ENCODE results near the gene SEC62.

SEC62 gene

GRCh38 chr3:169966951-169967915, 626 bp downstream of the SEC62 start:
- DNase-seq (ENCODE audit: low read depth in 2 of 2), result peak; percentile 8 to 17

- DNase-seq (ENCODE audit: low read depth in 2 of 2), result no peak
Observed at GRCh38 chr3:169968224-169968885, 1.7 kb downstream of the SEC62 start.

DNA sequence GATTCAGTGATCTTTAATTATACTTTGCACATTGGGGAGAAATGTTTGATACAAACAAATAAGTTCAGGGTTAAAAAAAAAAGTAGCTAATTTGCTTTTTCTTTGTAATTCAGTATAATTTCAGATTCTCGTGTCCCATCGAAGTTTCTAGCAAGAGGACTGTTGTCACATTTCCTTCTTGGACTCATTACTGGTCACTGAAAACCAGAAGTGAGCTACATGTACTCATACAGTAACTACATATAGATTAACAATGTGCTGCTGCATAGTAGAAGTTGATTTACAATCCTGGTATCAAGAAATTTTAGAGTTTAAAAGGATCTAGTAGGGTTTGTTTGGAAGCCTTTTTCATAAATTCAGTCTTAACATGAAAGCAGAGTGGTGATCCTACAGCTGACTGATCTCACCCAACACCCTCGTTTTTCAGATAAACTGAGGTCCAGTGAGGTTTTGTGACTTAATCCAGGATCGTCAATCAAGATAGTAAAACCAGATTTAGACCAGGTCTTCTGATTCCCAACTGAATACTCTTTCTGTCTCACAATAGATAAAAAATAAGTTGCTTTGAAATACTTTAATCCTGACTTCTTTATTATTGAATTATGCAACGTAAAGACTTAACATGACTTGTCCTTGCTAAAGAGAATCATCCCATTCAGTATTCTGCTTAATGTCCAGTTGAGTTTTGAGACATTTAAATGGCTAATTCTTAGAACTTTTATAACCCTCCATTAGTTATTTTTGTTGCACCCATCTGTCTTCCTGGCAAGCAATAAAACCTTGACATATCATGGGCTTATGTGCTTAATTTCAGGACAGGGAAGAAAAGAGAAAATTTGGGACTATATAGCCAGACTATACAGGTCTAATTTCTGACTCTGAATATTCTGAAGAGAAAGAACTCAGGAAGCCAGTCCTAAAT, 2.8 kb downstream of the SEC62 start:
- DNase-seq (ENCODE audit: low read depth in 2 of 2), result no peak

- DNase-seq (ENCODE audit: low read depth in 2 of 2), result no peak
Observed at GRCh38 chr3:169970847-169971246, 4.2 kb downstream of the SEC62 start.

GRCh38 chr3:169971522-169971921, 4.9 kb downstream of the SEC62 start:
- no peak for DNase-seq (ENCODE audit: low read depth in 2 of 2)

GRCh38 chr3:169980055-169980454, 13.4 kb downstream of the SEC62 start:
- DNase-seq (ENCODE audit: low read depth in 2 of 2), result no peak

DNA sequence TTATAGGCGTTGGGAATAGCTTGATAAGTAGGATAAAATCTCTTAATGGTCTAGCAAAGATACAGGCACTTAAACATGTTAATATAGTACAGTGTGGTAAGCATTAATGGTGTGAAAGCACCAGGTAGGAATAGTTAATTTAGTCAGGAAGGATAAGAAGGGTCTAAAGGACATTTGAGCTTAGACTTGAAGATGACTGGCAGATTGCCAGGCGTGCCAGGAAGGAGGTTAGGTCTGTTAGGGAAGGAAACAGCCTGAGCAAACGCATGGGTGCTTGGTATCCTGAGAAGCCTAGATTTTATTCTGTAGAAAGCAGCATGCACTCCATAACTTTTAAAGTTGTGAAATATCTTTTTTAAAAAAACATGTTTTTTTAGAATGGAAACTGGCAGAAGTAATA, 17.7 kb downstream of the SEC62 start:
- no peak for DNase-seq (ENCODE audit: low read depth in 2 of 2)

DNA sequence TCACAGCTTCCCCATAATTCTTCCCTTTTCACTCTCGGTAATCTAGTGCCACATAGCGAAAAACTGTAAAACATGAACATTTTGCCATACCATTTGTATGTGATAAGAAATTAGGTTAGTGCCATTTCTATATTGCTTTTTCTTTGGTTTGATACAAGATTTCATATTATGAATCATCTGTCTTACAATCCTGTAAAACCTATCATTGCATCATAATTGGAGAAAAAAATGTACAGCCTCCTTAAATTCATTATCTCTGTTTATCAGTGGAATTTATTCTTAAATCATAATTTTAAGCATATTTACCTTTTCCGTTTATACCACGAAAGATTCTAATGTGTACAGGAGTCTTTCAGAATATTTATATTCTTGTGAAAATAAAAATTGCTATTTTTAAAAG, 23.8 kb downstream of the SEC62 start:
- no peak for DNase-seq (ENCODE audit: low read depth in 2 of 2)

DNA sequence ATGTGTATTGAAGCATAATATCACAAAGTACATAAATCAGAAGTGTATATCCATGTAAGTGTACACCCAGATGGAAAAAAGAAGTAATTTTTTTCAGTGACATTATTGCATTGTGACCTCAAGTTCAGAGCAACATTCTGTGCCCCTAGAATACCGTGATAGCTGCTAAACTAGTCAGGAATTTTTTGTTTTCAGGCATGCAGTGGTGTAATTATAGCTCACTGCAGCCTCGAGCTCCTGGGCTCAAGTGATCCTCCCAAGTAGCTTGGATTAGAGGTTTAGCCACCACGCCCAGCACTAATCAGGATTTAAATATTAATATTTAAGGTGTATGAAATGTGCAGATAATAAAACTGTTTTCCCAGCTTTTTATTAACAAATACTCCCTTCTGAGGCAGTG, 25.5 kb downstream of the SEC62 start:
- DNase-seq (ENCODE audit: low read depth in 2 of 2), result no peak

DNA sequence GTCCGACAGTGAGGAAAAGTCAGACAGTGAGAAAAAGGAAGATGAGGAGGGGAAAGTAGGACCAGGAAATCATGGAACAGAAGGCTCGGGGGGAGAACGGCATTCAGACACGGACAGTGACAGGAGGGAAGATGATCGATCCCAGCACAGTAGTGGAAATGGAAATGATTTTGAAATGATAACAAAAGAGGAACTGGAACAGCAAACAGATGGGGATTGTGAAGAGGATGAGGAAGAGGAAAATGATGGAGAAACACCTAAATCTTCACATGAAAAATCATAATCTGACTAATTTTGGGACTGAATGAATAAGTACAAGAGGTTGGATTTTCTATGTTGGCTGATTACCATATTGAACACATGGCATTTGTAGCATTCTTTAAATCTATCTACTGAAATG, 26.2 kb downstream of the SEC62 start:
- no peak for DNase-seq (ENCODE audit: low read depth in 2 of 2)

DNA sequence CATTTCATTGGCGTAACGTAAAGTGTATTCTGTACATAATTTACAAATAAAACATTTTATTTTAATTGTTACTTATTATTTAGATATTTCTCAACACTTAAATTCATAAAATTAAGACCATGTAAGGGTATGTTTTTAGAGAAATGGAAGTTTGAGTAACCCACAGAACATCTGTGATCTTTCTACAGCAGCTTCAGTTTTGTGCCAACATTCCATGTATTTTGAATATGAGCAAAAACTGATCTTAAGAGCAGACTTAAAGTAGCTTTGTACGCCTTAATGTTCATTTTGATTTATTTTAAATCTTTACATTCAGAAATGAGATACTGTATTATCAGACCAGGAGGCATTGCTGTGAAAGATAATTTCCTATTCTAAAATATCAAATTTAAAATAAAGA, 27.2 kb downstream of the SEC62 start:
- DNase-seq (ENCODE audit: low read depth in 2 of 2), result no peak

- no peak for DNase-seq (ENCODE audit: low read depth in 2 of 2)
Observed at GRCh38 chr3:169996063-169996462, 29.5 kb downstream of the SEC62 start.

DNA sequence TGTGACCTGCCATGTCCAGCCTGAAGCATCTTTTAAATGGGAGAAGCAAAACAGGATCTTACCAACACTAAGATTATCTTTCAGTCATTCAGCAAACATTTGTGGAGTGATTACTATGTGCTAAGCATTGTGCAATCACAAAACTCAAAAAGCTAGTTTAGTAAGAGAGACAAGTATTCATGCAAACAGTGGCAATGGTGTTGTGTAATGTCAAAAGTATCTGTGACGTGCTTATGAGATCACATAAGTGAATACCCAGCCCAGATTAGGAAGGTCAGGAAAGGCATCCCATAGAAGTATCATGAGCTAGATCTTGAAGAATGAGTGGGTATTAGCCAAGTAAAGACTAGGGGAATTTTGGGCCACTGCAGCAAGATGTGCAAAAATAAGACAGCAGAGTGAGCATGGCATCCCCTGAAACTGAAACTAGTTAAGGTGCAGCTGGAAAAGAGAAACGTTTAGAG, 32.1 kb downstream of the SEC62 start:
- DNase-seq (ENCODE audit: low read depth in 2 of 2), result no peak

DNA sequence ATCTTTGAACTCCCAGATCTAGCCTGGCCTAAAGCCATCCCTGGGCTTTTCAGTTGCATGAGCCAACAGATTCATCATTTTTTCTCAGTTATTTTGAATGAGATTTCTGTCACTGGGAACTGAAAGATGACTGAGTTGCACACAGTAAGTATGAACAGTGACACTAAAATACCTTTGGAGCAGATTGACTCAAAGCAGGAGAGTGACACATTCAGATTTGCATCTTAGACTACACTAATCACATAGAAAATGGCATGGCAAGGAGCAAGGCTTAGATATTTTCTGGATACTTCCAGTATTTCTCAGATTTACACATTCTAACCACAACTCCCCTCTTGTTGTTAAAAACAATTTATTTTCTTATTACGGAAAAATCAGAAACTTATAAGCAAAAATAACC, 32.8 kb downstream of the SEC62 start:
- no peak for DNase-seq (ENCODE audit: low read depth in 2 of 2)

- DNase-seq (ENCODE audit: low read depth in 2 of 2), result no peak
Observed at GRCh38 chr3:170000051-170000450, 33.4 kb downstream of the SEC62 start.

- DNase-seq (ENCODE audit: low read depth in 2 of 2), result no peak
Observed at GRCh38 chr3:170002231-170002630, 35.6 kb downstream of the SEC62 start.

DNA sequence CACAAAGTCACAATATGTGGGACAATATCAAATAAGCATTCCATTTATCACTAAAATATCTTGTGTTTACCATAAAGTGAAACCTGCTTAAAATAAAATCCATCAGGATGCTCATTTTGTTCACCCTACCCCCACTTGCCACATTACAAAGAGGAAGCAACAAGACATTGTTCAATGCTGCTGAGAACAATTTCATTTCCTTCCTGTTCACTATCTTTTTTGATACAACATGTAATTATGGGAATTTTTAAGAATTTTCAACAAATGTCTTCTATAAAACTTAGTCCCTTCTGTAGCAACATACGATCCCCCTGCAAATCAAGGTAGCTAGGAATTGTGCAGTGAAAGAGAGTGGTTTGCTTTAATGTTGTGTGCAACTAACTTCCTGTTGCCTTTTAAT, 36.3 kb downstream of the SEC62 start:
- no peak for DNase-seq (ENCODE audit: low read depth in 2 of 2)

DNA sequence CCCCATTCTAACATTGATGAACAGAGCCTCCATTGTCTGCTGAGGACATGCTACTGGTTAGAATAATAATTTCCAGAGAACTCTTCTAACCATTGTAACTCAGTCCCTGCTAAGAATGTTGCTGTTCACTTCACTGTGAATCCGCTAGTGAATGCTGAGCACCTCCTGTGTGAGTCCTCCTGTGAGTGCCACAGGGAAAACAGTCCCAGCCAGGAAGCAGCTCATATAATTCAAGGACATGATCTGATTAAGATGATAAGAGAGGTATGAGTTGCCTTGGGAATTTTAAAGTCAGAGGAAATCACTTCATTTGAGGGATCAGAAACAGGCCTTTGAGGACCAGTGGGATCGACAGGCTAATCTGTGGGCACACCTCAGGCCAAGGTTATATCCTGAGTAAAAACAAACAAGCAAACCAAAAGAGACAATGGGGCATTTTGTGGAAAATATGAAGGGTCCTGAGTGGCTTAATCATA, 37.3 kb downstream of the SEC62 start:
- DNase-seq (ENCODE audit: low read depth in 2 of 2), result no peak

DNA sequence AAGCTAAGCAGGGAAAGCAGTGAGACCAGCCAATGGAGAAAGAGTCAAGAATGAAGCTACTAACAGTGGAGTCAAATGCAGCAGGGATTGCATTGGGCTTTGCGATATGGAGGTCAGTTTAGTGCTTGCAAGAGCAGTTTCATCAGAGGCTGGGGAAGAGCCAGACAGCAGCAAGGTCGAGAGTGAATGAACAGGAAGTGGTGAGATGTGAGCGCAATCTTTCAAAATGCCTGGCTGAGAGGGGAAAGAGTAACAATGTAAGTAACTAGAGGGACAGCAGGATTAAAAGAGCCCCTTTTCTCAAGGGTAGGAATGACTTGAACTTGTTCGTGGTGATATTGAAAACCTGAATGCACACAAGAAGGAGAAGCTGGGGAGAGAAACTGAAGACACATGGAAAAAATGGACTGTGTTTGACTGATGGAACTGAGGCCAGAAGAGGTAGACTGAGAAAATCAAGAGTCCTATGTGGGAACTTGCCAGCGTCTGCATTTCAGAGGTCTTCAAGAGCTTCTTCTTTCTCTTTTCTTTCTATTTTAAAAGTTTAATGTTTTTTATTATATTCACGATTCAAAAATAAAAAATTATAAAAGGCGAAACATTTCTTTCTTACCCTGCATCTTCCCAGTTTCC, 40.5 kb downstream of the SEC62 start:
- no peak for DNase-seq (ENCODE audit: low read depth in 2 of 2)

DNA sequence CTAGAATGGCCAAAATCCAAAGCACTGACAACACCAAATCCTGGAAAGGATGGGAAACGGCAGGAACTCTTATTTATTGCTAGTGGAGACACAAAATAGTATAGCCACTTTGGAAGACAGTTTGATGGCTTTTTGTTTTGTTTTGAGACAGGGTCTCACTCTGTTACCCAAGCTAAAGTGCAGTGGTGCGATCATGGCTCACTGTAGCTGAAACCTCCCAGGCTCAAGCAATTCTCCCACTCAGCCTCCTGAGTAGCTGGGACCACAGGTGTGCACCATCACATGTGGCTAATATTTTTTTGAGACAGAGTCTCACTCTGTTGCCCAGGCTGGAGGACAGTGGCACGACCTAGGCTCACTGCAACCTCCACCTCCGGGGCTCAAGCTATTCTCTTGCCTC, 43.9 kb downstream of the SEC62 start:
- DNase-seq (ENCODE audit: low read depth in 2 of 2), result no peak

DNA sequence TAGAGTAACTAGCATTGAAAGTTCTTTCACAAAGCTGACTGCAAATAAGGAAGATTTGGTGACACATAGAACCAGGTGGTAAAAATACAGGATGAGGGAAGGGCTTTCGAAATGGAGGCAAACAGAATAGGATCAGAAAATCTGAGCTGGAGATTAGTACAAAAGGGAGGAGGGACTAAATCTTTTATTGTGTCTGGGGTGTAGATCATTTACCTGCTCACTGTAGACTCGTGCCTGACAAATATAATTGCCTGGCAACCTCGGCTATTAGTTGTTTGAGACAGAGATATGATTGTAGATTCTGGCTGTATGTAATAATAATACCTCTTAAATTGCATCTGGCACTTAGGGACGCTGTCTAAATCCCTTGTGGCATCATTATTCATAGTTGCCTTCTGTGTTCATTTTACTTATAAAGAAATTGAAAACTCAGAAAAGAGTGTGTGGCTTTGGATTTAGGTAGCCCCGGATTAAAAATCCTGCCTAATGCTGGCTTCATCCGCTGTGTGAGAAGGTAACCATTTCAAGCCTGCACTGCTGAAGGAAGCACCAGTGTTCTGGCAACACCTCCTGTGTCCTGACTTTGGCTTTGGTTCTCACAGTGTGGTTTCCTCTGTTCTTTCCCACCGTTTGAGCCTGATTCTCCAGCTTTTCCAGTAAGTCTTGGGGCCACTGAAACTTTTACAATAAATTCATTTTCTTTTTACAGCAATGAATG, 46.2 kb downstream of the SEC62 start:
- no peak for DNase-seq (ENCODE audit: low read depth in 2 of 2)

Measured in stimulated activated CD8-positive, alpha-beta memory T cell treated with anti-CD3 and anti-CD28 coated beads, Interleukin-7, amount 100 ng/mL, for 4 hours (primary cell).